HTERT RPE-1 (cell line): ENCODE results near the gene KCTD21.
"Not testable (repeated sequence)": the region's sequence is repeated elsewhere in the genome, so short reads cannot be mapped to it uniquely, and the experiment has no call there.

Experiments
- in situ Hi-C: fragments of 300-500 bp; cut with MboI; formaldehyde crosslinking; loops from 4 replicates; pipeline ENCODE4 v1.14.3; 2020; ENCODE audit warnings: low sequenced_read_pairs

The KCTD21 gene

DNA sequence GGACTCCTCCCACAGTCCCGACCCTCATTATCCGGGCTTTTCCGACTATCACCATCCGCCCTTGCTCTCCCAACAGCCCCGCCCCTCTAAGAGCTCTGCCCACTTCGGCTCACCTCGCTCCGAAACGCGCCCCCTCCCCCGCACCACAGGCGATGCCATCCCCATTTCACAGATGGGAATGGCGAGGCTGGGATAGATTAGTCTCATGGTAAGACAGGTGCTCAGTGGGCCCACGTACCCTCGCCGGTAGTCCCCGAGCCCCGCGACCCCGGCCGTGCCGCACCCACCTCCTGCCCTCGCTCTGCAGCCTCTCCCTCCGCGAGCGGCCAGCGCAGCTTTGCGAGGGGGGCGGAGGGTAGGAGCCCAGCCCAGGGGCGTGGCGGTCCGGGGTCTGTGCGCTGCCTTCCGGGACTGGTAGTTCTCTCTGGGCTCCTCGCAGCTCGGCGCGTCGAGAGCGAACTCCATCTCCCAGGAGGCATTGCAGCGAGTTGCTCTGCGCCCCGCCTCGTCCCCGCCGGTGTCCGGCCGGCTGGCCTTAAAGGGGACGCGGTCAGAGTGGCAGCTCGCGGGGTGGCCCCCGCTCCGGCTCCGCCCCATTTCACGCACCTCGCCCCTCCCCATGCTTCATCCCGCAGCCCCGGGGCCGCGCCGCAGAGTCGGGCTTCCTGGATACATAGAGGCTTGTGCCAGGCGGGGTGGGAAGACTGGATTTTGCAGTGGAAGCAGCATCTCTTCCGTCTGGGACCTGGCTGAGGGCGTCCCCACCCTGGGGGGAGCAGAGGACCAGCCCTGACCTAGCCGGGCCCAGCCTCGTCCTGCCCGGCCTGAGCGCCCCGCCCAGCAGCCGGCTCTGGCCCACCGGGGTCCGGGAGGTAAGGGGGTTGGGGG is at the start of gene KCTD21, which contains the start of gene USP35:
TSS of gene KCTD21 (minus strand) at position 341 of the 888 bp plus-strand sequence. CDS start 14,072 bp downstream, outside the sequence.
TSS of gene USP35 (plus strand) at position 634 of the 888 bp plus-strand sequence. CDS start 7,327 bp downstream, outside the sequence.
- in situ Hi-C loops: no loop called here

- in situ Hi-C loops: no loop called here
Measured at GRCh38 chr11:78237293-78238046, 49.0 kb upstream of the KCTD21 start.

- in situ Hi-C loops: no loop called here
Measured at GRCh38 chr11:78234006-78234405, 45.6 kb upstream of the KCTD21 start.

GRCh38 chr11:78233046-78233445 is 44.6 kb upstream of the KCTD21 start:
- in situ Hi-C loops: not testable (repeated sequence)

DNA sequence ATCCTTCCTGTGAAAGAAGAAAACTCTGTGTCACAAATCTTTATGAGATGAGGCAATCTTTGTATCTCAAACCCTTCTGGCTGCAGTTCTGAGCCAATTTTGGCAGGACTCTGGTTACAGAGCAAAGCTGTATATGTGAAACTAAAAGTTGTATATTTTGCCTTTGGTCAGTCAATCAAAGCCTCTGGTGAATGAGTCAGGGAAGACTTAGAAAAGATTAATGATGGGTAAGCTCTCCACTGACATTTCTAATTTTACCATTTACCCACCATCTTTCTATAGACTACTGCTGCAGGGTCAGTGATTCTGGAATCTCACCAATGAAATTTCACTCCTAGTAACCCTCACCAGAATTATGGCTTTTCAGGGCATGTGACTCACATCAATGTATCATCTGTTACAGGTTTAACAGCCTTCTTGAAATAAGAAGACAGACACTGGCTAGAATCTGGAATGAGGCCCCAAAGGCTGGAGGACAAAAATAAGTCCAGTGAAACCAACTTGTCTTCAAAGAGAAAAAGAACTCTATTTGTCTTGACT is 43.6 kb upstream of the KCTD21 start:
- in situ Hi-C loops: no loop called here

DNA sequence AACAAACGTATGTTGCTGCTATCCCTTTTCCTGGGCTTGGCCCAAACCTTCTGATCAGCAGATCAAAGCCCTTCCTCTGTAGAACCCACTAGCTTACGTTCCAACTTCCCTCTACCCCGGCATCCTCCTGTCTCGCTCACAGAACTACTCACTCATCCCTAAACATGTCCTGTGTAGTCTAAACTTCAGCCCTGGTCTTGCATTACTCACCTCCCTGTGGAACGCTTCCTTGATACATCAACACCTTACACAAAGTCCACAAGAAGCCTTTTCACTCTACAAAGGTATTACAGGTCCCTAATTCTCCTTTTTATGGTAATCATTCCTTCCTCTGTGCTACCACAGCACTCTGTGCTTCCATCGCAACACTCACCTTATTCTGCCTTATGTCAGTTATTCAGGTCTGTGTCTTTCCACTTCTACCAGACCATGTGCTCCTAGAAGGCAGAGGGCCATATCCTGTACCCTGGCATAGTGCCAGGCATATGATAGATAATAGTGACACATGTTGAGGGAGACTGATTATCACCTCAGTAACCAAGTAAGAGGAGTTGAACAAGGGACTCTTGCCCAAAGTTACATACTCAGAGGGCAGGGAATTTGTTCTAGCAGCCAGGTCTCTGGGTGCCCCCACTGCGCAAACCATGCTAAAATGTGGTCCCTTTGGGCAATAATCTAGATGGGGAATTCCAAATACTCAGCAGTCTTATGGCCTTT is 41.9 kb upstream of the KCTD21 start:
- in situ Hi-C loops: no loop called here

GRCh38 chr11:78229106-78229505 is 40.7 kb upstream of the KCTD21 start:
- in situ Hi-C loops: no loop called here

- in situ Hi-C loops: no loop called here
Measured at GRCh38 chr11:78228467-78228866, 40.0 kb upstream of the KCTD21 start.

DNA sequence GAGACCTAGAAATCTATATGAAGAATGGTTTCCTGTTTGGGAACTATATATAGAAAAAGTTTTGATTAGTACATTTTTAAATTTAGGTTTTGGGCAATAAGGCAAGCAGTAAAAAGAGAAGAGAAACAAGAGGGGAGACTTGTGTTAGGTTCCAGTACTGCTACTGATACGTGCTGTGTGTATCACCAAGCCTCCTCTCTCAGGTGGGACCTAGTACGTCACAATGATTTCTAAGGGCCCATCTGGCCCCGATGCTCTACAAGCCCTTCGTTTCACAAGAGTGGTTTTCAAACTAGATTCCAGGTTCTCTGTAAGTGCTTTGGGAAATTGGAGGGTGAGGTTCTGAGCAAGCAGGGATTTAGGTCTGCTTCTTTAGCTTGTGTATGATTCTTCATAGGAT is 39.5 kb upstream of the KCTD21 start:
- in situ Hi-C loops: no loop called here

DNA sequence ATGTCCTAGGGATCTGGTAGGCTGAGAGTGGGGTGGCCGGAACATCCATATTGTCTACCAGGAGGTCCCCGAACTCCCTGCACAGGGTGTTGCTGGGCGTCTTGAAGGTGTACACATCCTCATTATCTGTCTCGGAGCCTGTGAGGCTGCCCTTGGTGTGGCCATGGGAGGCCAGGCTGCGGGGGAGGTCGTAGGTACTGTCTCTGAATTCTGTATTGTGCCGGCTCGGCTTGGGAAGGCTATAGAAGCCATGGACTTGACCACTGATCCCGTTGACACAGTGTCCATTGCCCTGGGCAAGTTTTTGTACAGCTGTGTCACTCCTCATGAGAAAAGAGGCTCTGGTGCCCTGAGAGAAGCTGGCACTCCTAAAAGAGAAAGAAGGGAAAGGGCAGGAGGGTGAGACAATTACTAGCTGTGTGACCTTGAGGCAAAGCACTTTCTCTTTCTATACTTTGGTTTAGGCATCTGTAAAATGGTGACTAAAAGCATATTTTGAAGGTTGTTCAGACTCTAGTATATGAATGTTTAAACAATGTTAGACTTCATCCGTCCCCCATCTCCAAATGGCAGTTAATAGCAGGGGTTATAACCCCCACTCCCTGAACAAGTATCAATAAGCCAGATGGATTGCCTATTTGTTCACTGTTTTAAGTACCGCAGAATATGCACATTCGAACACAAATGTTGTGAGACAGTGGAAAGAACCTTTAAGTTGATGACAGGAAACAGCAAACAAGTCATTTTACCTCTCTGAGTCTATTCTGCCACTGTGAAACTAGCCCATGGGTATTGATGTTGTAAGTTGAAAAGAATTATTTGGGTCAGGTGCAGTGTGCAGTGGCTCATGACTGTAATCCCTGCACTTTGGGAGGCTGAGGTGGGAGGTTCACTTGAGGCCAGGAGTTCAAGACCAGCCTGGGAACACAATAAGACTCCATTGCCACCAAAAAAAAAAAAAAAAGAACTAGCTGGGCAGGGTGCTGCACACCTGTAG is 38.6 kb upstream of the KCTD21 start:
- in situ Hi-C loops: no loop called here

GRCh38 chr11:78224906-78225420 is 36.5 kb upstream of the KCTD21 start:
- in situ Hi-C loops: no loop called here

DNA sequence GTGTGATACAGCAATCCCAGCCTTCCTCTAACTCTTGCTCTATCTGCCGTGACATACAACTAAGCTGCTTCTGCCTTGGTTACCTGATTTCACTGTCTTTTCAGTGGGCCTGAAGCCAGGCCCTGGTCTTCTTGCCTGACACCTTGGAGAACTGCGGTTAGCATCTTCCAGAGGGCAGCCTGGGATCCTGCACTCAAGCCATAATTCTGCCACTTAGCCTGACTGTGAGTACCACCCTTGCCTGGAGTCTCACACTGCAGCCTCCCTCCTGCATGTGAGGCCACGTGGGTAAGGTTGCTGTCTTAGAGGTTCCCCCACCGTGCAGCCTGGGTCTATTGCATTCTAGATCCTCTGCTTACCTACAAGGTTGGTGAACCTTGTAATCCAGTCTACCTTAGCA is 36.1 kb upstream of the KCTD21 start:
- in situ Hi-C loops: no loop called here

GRCh38 chr11:78223320-78223954 is 35.0 kb upstream of the KCTD21 start:
- in situ Hi-C loops: no loop called here

DNA sequence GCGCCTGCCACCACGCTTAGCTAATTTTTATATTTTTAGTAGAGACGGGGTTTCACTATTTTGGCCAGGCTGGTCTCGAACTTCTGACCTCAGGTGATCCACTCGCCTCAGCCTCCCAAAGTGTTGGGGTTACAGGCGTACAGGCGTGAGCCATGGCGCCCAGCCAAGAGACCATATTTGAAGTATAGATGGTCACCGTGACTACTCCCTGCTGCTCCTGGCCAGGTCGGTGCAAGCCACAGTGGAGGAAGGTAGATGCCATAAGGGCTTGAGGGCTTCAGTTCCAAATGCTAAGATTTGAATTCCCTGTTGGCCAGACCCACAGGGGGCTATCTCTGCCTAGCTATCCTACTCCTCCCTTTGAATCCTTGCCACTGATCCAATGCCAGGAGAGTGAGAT is 34.3 kb upstream of the KCTD21 start:
- in situ Hi-C loops: not testable (repeated sequence)

DNA sequence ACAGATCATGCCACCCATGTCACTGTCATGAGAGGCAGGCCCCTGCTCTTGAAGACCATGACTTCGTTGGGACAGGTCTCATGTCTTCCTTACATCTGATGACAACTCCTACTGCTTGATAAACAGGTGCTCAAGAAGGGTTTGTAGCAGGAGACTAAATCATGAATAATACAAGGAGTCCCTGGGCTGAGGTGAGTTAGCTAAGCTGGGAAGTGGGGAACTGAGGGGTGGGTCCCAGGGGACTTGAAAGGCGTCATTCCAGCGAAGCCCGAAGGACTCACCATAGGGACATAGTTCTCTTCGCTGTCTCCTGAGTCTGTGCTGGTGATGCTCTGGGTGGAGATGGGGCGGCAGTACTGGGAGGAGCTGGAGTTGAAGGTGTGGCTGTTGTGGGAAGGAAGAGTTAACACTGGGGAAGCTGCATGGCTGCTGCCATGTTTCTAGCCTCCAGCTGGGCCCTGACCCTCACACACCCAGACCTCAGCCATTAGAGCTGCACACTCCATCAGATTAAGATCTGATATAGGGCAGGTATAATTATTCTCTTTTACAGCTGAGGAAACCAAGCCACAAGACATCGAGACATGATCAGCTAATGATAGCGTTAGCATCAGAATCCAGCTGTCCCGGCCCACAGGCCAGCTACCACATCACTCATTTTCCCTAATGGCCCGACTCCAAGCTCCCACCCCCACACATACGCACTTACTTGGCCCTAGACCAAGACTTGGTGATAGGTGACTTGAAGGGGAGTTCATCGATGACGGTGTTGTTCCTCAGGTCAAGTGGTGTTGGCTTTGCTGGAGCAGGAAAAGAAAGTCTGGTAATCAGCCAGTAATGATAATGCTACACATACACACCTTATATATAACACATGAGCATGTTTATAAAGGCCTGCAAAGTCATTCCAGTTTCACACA is 33.2 kb upstream of the KCTD21 start:
- in situ Hi-C loops: no loop called here

GRCh38 chr11:78220218-78221157 is 32.1 kb upstream of the KCTD21 start:
- in situ Hi-C loops: no loop called here
